ENCODE data around the gene TGFB1I1.

Gene TGFB1I1

GRCh38 chr16:31453255-31454204, 18.4 kb upstream of the TGFB1I1 start:
- DNase-seq, result peak; percentile 98

- DNase-seq, result peak; percentile 58
Observed at GRCh38 chr16:31455601-31456314, 16.2 kb upstream of the TGFB1I1 start.

DNA sequence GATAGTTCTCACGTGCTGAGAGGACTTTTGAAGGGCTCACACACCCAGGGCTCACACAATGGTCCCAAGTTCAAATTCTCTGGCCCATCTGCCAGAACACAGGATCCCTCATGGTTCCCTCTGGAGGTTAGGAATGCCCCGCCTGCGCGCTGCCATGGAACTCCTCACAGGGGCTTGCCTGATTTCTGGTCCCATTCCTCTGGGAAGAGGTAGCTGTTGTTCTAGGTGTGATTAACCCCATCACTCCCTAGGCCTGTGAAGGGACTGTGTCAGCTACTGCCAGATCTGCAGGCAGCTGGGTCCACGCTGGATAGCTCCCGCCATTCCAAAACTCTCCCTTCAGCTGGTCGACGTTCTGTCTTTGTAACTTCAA, 15.0 kb upstream of the TGFB1I1 start:
- DNase-seq, result no peak

GRCh38 chr16:31458073-31458843, 13.7 kb upstream of the TGFB1I1 start:
- peak; percentile 53 for DNase-seq

DNA sequence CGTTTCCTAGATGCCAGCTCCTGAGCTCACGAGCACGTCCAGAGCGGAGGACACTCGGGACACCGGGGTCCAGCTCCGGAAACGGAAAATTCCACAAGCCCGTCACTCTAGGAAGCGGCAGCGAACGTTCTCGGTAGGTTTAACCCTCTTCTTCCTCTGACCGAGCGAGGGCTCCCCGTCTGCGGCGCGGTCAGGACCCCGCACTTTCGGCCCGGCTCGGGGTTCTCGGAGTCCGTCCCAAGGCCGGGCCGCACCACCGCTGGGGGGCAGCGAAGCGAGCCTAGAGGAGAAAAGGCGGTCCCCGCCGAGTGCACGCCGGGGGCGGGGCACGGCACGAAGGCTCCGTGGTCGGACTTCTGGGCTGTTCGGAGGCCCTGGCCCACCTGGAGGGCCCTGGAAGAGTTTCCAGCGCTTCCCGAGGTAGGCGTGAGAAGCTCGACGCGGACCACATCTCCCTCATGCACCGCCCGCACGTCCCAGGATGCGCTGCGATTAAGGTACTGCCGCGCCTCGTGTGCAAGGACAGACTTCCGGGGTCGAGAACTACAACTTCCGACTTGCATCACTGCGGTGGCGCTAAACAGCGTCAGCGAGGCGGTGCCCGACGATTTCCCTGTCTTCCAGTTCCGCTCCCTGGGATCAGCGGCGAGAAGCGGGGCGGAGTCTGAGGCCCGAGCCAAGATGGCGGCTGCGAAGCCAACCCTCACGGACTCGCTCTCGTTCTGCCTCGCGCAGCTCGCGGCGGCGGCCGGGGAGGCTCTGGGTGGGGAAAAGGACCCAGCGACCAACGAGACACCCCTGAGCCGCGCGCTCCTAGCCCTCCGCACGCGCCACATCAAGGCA, 12.9 kb upstream of the TGFB1I1 start, which contains the start of gene ARMC5:
Gene ARMC5, plus strand, starts transcription at position 658 of the 843 bp plus-strand sequence. Its CDS starts 24 bp downstream, at position 682.
- DNase-seq, result peak; percentile 99

- DNase-seq, result peak; percentile 100
Observed at GRCh38 chr16:31459687-31460581, 12.0 kb upstream of the TGFB1I1 start.

DNA sequence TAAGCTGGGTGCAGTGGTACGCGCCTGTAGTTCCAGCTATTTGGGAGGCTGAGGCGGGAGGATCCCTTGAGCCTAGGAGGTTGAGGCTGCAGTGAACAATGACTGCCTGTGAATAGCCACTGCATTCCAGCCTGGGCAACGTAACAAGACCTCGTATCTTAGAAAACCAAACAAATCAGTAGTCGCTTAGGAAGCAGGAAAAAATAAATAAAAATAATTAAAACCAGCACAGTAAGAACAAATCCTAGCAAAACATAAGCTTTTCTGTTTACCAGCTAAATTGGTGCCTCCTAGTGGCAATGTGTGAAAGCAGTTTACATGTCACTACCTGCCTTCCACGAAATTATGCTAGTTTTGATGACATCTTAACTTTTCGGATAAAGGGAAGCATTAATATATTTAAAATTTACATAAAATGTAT, 11.4 kb upstream of the TGFB1I1 start:
- DNase-seq, result peak; percentile 53

DNA sequence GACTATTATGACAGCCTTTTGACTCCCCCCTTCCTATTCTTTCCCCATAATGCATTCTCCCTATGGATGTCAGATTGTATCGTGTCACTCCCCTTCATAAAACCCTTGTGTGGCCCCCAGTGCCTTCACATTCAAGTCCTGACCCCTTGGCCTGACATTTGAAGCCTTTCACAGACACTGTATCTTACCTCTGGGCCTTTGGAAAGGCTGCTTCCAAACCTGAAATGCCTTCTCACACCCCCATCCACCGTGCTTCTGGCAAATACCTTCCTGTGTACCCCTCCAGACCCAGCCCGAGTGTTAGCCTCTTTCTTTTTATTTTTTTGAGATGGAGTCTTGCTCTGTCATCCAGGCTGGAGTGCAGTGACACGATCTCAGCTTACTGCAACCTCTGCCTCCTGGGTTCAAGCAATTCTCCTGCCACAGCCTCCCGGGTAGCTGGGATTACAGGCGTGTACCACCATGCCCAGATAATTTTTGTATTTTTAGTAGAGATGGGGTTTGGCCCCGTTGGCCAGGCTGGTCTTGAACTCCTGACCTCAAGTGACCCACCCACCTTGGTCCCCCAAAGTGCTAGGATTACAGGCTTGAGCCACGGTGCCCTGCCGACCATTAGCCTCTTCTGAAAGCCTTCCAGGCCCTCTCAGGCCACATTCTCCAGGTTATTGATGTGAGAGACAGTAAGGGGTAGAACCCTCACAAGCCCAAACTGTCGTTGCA, 10.6 kb upstream of the TGFB1I1 start:
- no peak for DNase-seq

DNA sequence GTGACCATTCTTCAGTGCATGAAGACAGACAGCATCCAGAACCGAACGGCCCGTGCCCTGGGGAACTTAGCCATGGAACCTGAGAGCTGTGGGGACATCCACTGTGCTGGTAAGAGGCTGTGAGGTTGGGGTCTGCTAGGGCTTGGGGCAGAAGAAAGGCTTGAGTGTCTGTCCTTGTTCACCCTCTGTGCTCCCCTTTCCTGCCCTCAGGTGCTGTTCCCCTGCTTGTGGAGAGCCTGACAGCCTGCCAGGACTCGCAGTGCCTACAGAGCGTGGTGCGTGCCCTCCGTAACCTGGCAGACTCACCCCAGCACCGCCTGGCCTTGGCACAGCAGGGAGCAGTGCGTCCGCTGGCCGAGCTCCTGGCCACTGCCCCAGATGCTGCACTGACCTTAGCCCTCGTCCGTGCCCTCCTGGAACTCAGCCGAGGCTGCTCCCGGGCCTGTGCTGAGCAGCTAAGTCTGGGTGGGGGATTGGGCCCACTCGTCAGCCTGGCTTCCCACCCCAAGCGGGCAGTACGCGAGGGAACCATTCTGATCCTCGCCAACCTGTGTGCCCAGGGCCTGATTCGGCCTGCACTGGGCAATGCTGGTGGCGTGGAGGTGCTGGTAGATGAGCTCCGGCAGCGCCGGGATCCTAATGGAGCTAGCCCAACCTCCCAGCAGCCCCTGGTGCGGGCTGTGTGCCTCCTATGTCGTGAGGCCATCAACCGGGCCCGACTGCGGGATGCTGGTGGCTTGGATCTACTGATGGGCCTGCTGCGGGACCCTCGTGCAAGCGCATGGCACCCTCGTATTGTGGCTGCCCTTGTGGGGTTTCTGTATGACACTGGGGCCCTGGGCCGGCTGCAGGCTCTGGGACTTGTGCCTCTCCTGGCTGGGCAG, 9.8 kb upstream of the TGFB1I1 start:
- no peak for DNase-seq

DNA sequence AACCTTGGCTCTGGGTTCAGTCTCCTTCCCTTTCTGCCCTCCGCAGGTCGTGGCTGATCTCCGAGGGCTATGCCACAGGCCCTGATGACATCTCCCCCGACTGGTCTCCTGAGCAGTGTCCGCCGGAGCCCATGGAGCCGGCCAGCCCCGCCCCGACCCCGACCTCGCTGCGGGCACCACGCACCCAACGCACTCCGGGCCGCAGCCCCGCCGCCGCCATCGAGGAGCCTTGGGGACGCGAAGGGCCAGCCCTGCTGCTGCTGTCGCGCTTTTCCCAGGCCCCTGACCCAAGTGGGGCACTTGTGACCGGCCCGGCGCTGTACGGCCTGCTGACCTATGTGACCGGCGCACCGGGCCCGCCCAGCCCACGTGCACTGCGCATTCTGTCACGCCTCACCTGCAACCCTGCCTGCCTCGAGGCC, 7.6 kb upstream of the TGFB1I1 start:
- no peak for DNase-seq

- DNase-seq, result no peak
Observed at GRCh38 chr16:31464781-31465260, 7.1 kb upstream of the TGFB1I1 start.

- DNase-seq, result no peak
Observed at GRCh38 chr16:31465788-31466370, 6.1 kb upstream of the TGFB1I1 start.

DNA sequence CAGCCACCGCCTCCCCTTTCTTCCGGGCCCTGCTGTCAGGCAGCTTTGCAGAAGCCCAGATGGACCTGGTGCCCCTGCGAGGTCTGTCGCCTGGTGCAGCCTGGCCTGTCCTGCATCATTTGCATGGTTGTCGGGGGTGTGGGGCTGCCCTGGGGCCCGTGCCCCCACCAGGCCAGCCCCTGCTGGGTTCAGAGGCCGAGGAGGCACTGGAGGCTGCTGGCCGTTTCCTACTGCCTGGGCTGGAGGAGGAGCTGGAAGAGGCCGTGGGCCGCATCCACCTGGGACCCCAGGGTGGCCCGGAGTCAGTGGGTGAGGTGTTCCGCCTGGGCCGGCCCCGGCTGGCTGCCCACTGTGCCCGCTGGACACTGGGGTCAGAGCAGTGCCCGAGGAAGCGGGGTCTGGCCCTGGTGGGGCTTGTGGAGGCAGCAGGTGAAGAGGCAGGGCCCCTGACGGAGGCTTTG, 5.5 kb upstream of the TGFB1I1 start:
- no peak for DNase-seq

DNA sequence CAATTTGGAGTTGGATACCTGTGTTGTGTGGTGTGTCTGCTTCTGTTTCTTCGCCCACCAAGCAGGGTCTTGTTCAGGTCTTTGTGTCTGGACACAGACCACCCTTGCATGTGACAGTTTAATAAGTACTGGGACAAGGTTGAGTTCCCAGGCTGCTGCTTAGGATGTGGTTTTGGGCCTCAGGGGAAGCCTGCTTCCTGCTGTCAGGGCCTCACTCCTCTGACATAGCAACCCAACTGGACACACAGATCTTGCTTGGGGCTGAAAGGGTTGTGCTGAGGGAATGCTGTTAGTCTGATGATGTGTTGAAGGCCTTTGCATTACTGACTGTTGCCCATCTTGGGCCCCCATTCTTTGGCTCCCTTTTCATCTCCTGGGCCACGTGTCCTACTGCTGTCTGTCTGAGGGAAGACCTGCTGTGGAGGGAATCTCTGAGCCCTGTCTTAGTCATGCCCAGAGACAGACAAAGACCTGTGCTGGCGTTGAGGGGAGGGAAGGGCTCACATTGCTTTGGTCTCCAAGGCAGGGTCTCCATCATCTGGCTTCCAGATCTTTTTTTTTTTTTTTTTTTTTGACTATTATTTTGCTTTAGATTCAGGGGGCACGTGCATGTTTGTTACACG, 4.7 kb upstream of the TGFB1I1 start:
- no peak for DNase-seq

DNA sequence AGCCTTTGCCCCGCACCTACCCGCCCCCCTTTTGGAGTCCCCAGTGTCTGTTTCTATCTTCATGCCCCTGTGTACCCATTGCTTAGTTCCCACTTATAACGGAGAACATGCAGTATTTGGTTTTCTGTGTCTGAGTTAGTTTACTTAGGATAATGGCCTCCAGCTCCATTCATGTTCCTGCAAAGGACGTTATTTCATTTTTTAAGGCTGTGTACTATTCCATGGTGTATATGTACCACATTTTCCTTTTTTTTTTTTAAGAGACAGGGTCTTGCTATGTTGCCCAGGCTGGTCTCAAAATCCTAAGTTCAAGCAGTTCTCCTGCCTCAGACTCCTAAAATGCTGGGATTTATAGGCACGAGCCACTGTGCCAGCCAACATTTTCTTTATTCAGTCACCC, 4.1 kb upstream of the TGFB1I1 start:
- DNase-seq, result no peak

GRCh38 chr16:31470615-31471014, 1.3 kb upstream of the TGFB1I1 start:
- no peak for DNase-seq

DNA sequence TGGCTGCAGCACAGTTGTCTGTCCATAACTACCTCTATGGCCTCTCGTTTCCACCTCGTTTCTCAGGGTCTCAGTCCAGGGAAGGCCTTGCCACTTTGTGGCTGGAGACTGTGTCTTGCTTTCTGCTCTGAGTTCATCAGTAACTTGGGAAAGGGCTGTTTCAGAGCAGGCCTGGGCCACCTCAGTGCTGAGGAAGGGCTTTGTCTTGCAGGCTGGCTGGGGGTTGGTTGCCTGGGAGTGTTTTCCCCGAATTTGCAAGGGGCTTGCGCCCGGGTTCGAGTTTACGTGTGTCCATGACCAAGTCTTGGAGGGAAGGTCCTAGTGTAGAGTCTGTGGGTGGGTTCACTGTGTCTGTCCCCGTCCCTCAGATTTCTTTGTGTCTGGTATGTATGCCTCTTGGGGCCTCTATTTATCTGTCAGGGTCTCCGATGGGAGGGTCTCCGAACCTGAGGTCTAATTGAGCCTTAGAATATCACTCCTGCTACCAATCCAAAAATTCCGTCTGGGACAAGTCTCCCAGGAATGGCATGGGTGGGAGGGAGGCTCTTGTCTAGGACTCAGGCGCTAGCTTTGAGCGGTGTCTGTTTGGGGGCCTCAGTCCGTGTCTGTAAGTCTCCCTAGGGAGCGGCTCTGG, 594 bp upstream of the TGFB1I1 start:
- DNase-seq, result no peak

All from inflammatory macrophage treated with lipopolysaccharide for 4 hours (primary cell).